Measurements from ENCODE around the gene ARHGEF16.

The ARHGEF16 gene

GRCh38 chr1:3499611-3500010, 45.1 kb downstream of the ARHGEF16 start:
- Mint-ChIP-seq H3K4me3 (no peak overlapping the region), H3K27me3 (ENCODE audit: low read depth, poor library complexity) (no peaks in the 10 kb centered on the region), H3K4me1 (no peaks in the 10 kb centered on the region), H3K9me3 (no peaks in the 10 kb centered on the region), H3K36me3 (ENCODE audit: low read depth) (no peaks in the 10 kb centered on the region), H3K27ac (no peak overlapping the region)
- TF ChIP-seq, protein P1, sequence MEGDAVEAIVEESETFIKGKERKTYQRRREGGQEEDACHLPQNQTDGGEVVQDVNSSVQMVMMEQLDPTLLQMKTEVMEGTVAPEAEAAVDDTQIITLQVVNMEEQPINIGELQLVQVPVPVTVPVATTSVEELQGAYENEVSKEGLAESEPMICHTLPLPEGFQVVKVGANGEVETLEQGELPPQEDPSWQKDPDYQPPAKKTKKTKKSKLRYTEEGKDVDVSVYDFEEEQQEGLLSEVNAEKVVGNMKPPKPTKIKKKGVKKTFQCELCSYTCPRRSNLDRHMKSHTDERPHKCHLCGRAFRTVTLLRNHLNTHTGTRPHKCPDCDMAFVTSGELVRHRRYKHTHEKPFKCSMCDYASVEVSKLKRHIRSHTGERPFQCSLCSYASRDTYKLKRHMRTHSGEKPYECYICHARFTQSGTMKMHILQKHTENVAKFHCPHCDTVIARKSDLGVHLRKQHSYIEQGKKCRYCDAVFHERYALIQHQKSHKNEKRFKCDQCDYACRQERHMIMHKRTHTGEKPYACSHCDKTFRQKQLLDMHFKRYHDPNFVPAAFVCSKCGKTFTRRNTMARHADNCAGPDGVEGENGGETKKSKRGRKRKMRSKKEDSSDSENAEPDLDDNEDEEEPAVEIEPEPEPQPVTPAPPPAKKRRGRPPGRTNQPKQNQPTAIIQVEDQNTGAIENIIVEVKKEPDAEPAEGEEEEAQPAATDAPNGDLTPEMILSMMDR (IDR thresholded peaks at IDR 0.05): no peak
- no peak for DNase-seq

DNA sequence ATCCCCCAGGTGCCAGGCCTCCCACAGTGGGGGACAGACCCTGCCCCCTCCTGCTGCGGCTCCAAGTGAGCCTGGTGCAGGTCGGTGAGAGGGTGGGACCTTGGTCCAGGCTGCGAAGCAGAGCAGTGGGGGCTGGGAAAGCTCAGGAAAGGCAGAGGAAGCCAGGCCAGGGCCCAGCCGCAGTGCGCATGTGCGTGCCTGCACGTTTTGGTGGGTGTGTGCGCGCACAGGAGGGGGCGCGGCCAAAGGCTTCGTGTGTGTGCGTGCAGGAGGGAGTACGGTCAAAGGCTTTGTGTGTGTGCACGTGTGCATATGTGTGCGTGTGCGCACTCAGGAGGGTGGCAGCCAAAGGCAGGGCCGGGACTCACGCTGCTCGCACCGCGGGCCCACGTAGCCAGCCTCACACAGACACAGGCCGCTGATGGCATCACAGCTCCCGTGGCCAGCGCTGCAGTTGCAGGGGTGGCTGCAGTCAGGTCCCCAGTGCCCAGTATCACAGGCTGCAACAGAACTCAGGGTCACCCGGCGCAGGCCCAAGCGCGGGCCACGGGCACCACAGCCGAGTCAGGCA, 45.9 kb downstream of the ARHGEF16 start:
- no peak overlapping the region for H3K27ac Mint-ChIP-seq
- H3K36me3 Mint-ChIP-seq (ENCODE audit: low read depth): no peaks in the 10 kb centered on the region
- no peaks in the 10 kb centered on the region for H3K9me3 Mint-ChIP-seq
- no peaks in the 10 kb centered on the region for H3K27me3 Mint-ChIP-seq (ENCODE audit: low read depth, poor library complexity)
- DNase-seq: no peak
- no peak overlapping the region for H3K4me3 Mint-ChIP-seq
- no peaks in the 10 kb centered on the region for H3K4me1 Mint-ChIP-seq
- TF ChIP-seq, protein P1 (IDR thresholded peaks at IDR 0.05): no peak

DNA sequence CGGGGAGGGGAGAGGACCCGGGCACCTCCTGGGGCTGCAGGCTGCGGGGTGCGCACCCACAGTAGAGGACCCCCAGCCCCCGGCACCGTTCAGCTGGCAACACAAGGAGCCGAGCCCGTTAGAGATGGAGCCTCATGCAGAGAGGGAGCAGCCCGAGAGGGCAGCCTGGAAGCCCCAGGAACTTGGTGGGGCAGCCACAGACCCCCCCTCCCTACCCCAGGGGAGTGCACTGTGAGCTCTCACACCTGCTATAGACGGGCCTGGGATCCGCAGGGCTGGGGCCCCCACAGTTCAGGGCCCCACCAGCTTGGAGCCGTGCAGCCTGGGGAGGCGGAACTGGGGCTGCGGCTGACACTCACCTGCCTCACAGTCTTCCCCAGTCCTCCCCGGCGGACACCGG, 47.0 kb downstream of the ARHGEF16 start:
- Mint-ChIP-seq H3K4me3 (no peak overlapping the region), H3K27me3 (ENCODE audit: low read depth, poor library complexity) (no peaks in the 10 kb centered on the region), H3K27ac (no peak overlapping the region), H3K4me1 (no peaks in the 10 kb centered on the region), H3K36me3 (ENCODE audit: low read depth) (no peaks in the 10 kb centered on the region), H3K9me3 (no peaks in the 10 kb centered on the region)
- DNase-seq: no peak
- TF ChIP-seq, protein P1 (IDR thresholded peaks at IDR 0.05): no peak

GRCh38 chr1:3501856-3502640, 47.6 kb downstream of the ARHGEF16 start:
- H3K27ac Mint-ChIP-seq: no peak overlapping the region
- H3K9me3 Mint-ChIP-seq: no peaks in the 10 kb centered on the region
- TF ChIP-seq, protein P1 (IDR thresholded peaks at IDR 0.05): no peak
- no peak overlapping the region for H3K4me3 Mint-ChIP-seq
- peak; percentile 97 for DNase-seq
- H3K4me1 Mint-ChIP-seq: no peaks in the 10 kb centered on the region
- no peaks in the 10 kb centered on the region for H3K36me3 Mint-ChIP-seq (ENCODE audit: low read depth)
- no peaks in the 10 kb centered on the region for H3K27me3 Mint-ChIP-seq (ENCODE audit: low read depth, poor library complexity)

GRCh38 chr1:3502641-3503524, 48.4 kb downstream of the ARHGEF16 start:
- H3K9me3 Mint-ChIP-seq: no peaks in the 10 kb centered on the region
- H3K27ac Mint-ChIP-seq: no peak overlapping the region
- TF ChIP-seq, protein P1 (IDR thresholded peaks at IDR 0.05): no peak
- no peaks in the 10 kb centered on the region for H3K36me3 Mint-ChIP-seq (ENCODE audit: low read depth)
- no peaks in the 10 kb centered on the region for H3K4me1 Mint-ChIP-seq
- no peak for DNase-seq
- H3K4me3 Mint-ChIP-seq: no peak overlapping the region
- no peaks in the 10 kb centered on the region for H3K27me3 Mint-ChIP-seq (ENCODE audit: low read depth, poor library complexity)

Measured in nephron progenitor cell (in vitro differentiated cells).